ENCODE measurements around the gene AGTR1.

The AGTR1 gene

GRCh38 chr3:148757238-148758215, 59.8 kb downstream of the AGTR1 start:
- ChIA-PET CTCF (no interaction called here), POLR2A (no interaction called here)
- peak in 2 of 3 donors; percentile 25 to 44 for DNase-seq
- no peak overlapping the region for H3K4me3 ChIP-seq (ENCODE audit: control insufficient read depth in 1 of 7, extremely low read depth in 1 of 7, insufficient read depth in 4 of 7, low read depth in 2 of 7, low read length in 6 of 7)
- H3K9me3 ChIP-seq (ENCODE audit: control extremely low read depth in 1 of 5, control insufficient read depth in 4 of 5, insufficient read depth in 2 of 5, low read depth in 1 of 5, low read length in 4 of 5), result no peaks in the 10 kb centered on the region
- no peak overlapping the region for H3K27ac ChIP-seq (ENCODE audit: insufficient read depth in 1 of 2, low read depth in 1 of 2, low read length in 2 of 2, poor library complexity in 1 of 2, severe bottlenecking in 2 of 2)
- H3K4me1 ChIP-seq (ENCODE audit: control extremely low read depth in 1 of 4, control insufficient read depth in 4 of 4, insufficient read depth in 4 of 4, low read length in 3 of 4), result peaks cover 0 to 16% (median 2%) of the 10 kb centered on the region in 4 experiments
- peaks cover 0 to 10% (median 0%) of the 10 kb centered on the region in 5 experiments for H3K27me3 ChIP-seq (replicated peaks in 2 of 5; ENCODE audit: control insufficient read depth in 4 of 5, insufficient read depth in 5 of 5, low read length in 4 of 5)
- no peaks in the 10 kb centered on the region for H3K36me3 ChIP-seq (ENCODE audit: control insufficient read depth in 4 of 4, insufficient read depth in 4 of 4, low read length in 3 of 4)
- 97% methylated on average over 11 of the region's 12 CpGs for WGBS (ENCODE audit: insufficient coverage)

GRCh38 chr3:148758303-148758884, 60.7 kb downstream of the AGTR1 start:
- ChIA-PET CTCF (no interaction called here), POLR2A (no interaction called here)
- Histone ChIP-seq H3K4me3 (ENCODE audit: control insufficient read depth in 1 of 7, extremely low read depth in 1 of 7, insufficient read depth in 4 of 7, low read depth in 2 of 7, low read length in 6 of 7) (no peak overlapping the region), H3K9me3 (ENCODE audit: control extremely low read depth in 1 of 5, control insufficient read depth in 4 of 5, insufficient read depth in 2 of 5, low read depth in 1 of 5, low read length in 4 of 5) (no peaks in the 10 kb centered on the region), H3K27ac (ENCODE audit: insufficient read depth in 1 of 2, low read depth in 1 of 2, low read length in 2 of 2, poor library complexity in 1 of 2, severe bottlenecking in 2 of 2) (no peak overlapping the region), H3K27me3 (replicated peaks in 2 of 5; ENCODE audit: control insufficient read depth in 4 of 5, insufficient read depth in 5 of 5, low read length in 4 of 5) (peaks cover 0 to 8% (median 0%) of the 10 kb centered on the region in 5 experiments), H3K4me1 (ENCODE audit: control extremely low read depth in 1 of 4, control insufficient read depth in 4 of 4, insufficient read depth in 4 of 4, low read length in 3 of 4) (peaks cover 0 to 16% (median 2%) of the 10 kb centered on the region in 4 experiments), H3K36me3 (ENCODE audit: control insufficient read depth in 4 of 4, insufficient read depth in 4 of 4, low read length in 3 of 4) (no peaks in the 10 kb centered on the region)
- WGBS (ENCODE audit: insufficient coverage), result 92% methylated on average over 2 of the region's 3 CpGs
- no peak for DNase-seq

GRCh38 chr3:148759430-148759829, 61.7 kb downstream of the AGTR1 start:
- Histone ChIP-seq H3K4me1 (ENCODE audit: control extremely low read depth in 1 of 4, control insufficient read depth in 4 of 4, insufficient read depth in 4 of 4, low read length in 3 of 4) (peaks cover 0 to 16% (median 2%) of the 10 kb centered on the region in 4 experiments), H3K4me3 (ENCODE audit: control insufficient read depth in 1 of 7, extremely low read depth in 1 of 7, insufficient read depth in 4 of 7, low read depth in 2 of 7, low read length in 6 of 7) (no peak overlapping the region), H3K27ac (ENCODE audit: insufficient read depth in 1 of 2, low read depth in 1 of 2, low read length in 2 of 2, poor library complexity in 1 of 2, severe bottlenecking in 2 of 2) (no peak overlapping the region), H3K36me3 (ENCODE audit: control insufficient read depth in 4 of 4, insufficient read depth in 4 of 4, low read length in 3 of 4) (no peaks in the 10 kb centered on the region), H3K9me3 (ENCODE audit: control extremely low read depth in 1 of 5, control insufficient read depth in 4 of 5, insufficient read depth in 2 of 5, low read depth in 1 of 5, low read length in 4 of 5) (no peaks in the 10 kb centered on the region), H3K27me3 (replicated peaks in 2 of 5; ENCODE audit: control insufficient read depth in 4 of 5, insufficient read depth in 5 of 5, low read length in 4 of 5) (peaks cover 0 to 8% (median 0%) of the 10 kb centered on the region in 5 experiments)
- no peak for DNase-seq
- CTCF ChIA-PET, result no interaction called here
- POLR2A ChIA-PET, result no interaction called here
- WGBS (ENCODE audit: insufficient coverage), result no CpG with 5 or more reads among the region's 4 CpGs

GRCh38 chr3:148763156-148763680, 65.5 kb downstream of the AGTR1 start:
- H3K27ac ChIP-seq (ENCODE audit: insufficient read depth in 1 of 2, low read depth in 1 of 2, low read length in 2 of 2, poor library complexity in 1 of 2, severe bottlenecking in 2 of 2), result no peak overlapping the region
- DNase-seq, result no peak
- H3K4me1 ChIP-seq (ENCODE audit: control extremely low read depth in 1 of 4, control insufficient read depth in 4 of 4, insufficient read depth in 4 of 4, low read length in 3 of 4), result peaks cover 0 to 5% (median 0%) of the 10 kb centered on the region in 4 experiments
- H3K4me3 ChIP-seq (ENCODE audit: control insufficient read depth in 1 of 7, extremely low read depth in 1 of 7, insufficient read depth in 4 of 7, low read depth in 2 of 7, low read length in 6 of 7), result no peak overlapping the region
- CTCF ChIA-PET, result interaction anchor here (0.7 to 1.6 kb wide), 2 partner anchors 36 to 55 kb away, joined by 3 read pairs; no protein-coding TSS in a partner anchor
- POLR2A ChIA-PET, result no interaction called here
- H3K27me3 ChIP-seq (replicated peaks in 2 of 5; ENCODE audit: control insufficient read depth in 4 of 5, insufficient read depth in 5 of 5, low read length in 4 of 5), result no peaks in the 10 kb centered on the region
- no CpG with 5 or more reads among the region's 3 CpGs for WGBS (ENCODE audit: insufficient coverage)
- H3K36me3 ChIP-seq (ENCODE audit: control insufficient read depth in 4 of 4, insufficient read depth in 4 of 4, low read length in 3 of 4), result no peaks in the 10 kb centered on the region
- H3K9me3 ChIP-seq (ENCODE audit: control extremely low read depth in 1 of 5, control insufficient read depth in 4 of 5, insufficient read depth in 2 of 5, low read depth in 1 of 5, low read length in 4 of 5), result no peaks in the 10 kb centered on the region

- no peak for DNase-seq
- Histone ChIP-seq H3K27me3 (replicated peaks in 2 of 5; ENCODE audit: control insufficient read depth in 4 of 5, insufficient read depth in 5 of 5, low read length in 4 of 5) (no peaks in the 10 kb centered on the region), H3K9me3 (ENCODE audit: control extremely low read depth in 1 of 5, control insufficient read depth in 4 of 5, insufficient read depth in 2 of 5, low read depth in 1 of 5, low read length in 4 of 5) (no peaks in the 10 kb centered on the region), H3K4me3 (ENCODE audit: control insufficient read depth in 1 of 7, extremely low read depth in 1 of 7, insufficient read depth in 4 of 7, low read depth in 2 of 7, low read length in 6 of 7) (no peak overlapping the region), H3K4me1 (ENCODE audit: control extremely low read depth in 1 of 4, control insufficient read depth in 4 of 4, insufficient read depth in 4 of 4, low read length in 3 of 4) (peaks cover 0 to 5% (median 0%) of the 10 kb centered on the region in 4 experiments), H3K27ac (ENCODE audit: insufficient read depth in 1 of 2, low read depth in 1 of 2, low read length in 2 of 2, poor library complexity in 1 of 2, severe bottlenecking in 2 of 2) (no peak overlapping the region), H3K36me3 (ENCODE audit: control insufficient read depth in 4 of 4, insufficient read depth in 4 of 4, low read length in 3 of 4) (no peaks in the 10 kb centered on the region)
- ChIA-PET POLR2A (no interaction called here), CTCF (interaction anchor here (1.6 kb wide), 1 partner anchor 37 kb away, joined by 3 read pairs; no protein-coding TSS in a partner anchor)
- WGBS (ENCODE audit: insufficient coverage), result no CpG with 5 or more reads among the region's 1 CpG
Observed at GRCh38 chr3:148763986-148764935, 66.6 kb downstream of the AGTR1 start.

GRCh38 chr3:148772361-148772760, 74.7 kb downstream of the AGTR1 start:
- H3K27ac ChIP-seq (ENCODE audit: insufficient read depth in 1 of 2, low read depth in 1 of 2, low read length in 2 of 2, poor library complexity in 1 of 2, severe bottlenecking in 2 of 2), result no peak overlapping the region
- H3K4me3 ChIP-seq (ENCODE audit: control insufficient read depth in 1 of 7, extremely low read depth in 1 of 7, insufficient read depth in 4 of 7, low read depth in 2 of 7, low read length in 6 of 7), result no peak overlapping the region
- no peaks in the 10 kb centered on the region for H3K4me1 ChIP-seq (ENCODE audit: control extremely low read depth in 1 of 4, control insufficient read depth in 4 of 4, insufficient read depth in 4 of 4, low read length in 3 of 4)
- 43% methylated on average over 1 of the region's 2 CpGs for WGBS (ENCODE audit: insufficient coverage)
- no peak for DNase-seq
- H3K36me3 ChIP-seq (ENCODE audit: control insufficient read depth in 4 of 4, insufficient read depth in 4 of 4, low read length in 3 of 4), result no peaks in the 10 kb centered on the region
- H3K27me3 ChIP-seq (replicated peaks in 2 of 5; ENCODE audit: control insufficient read depth in 4 of 5, insufficient read depth in 5 of 5, low read length in 4 of 5), result no peaks in the 10 kb centered on the region
- CTCF ChIA-PET, result no interaction called here
- no peaks in the 10 kb centered on the region for H3K9me3 ChIP-seq (ENCODE audit: control extremely low read depth in 1 of 5, control insufficient read depth in 4 of 5, insufficient read depth in 2 of 5, low read depth in 1 of 5, low read length in 4 of 5)
- POLR2A ChIA-PET, result no interaction called here

All from common myeloid progenitor, CD34-positive (primary cell).